Kidney (tissue), 14 donors: ENCODE data around the gene TESK1. TPM values are rescaled to one million over a fixed set of nuclear protein-coding genes. Genes with fewer than 3 reads are reported as not detected.
A peak's percentile ranks its signal among the peaks of the same experiment; 100 is the strongest.

Experiments used
- DNase-seq, 5 donors: peaks; one replicate each; pipeline ENCODE4 v3.0.0-alpha.2; 2013 to 2020
- FAIRE-seq: peaks from 2 replicates; lab custom pipeline; 2012; peaks lifted over from hg19 to GRCh38; lab: Jason Lieb, UNC
- H3K27ac ChIP-seq, 2 donors: one replicate each; pipeline ENCODE4 v1.7.0; 2013; ENCODE audit warnings: low read depth in 2 of 2, low read length in 2 of 2, inconsistent platforms in 1 of 2
- H3K27me3 ChIP-seq: one replicate; pipeline ENCODE4 v1.7.1; 2013; ENCODE audit warnings: low read length, inconsistent platforms; ENCODE audit not compliant: control insufficient read depth, insufficient read depth
- H3K36me3 ChIP-seq, 3 donors: one replicate each; pipeline versions ENCODE4 v1.7.0 to v1.7.1; 2013; ENCODE audit warnings: low read length in 3 of 3, control low read depth in 1 of 3, inconsistent platforms in 1 of 3; ENCODE audit not compliant: insufficient read depth in 3 of 3, control insufficient read depth in 2 of 3
- H3K4me1 ChIP-seq, 3 donors: one replicate each; pipeline versions ENCODE4 v1.7.0 to v1.7.1; 2013; ENCODE audit warnings: low read length in 3 of 3, inconsistent platforms in 1 of 3, low read depth in 1 of 3; ENCODE audit not compliant: control insufficient read depth in 2 of 3, insufficient read depth in 2 of 3
- H3K4me3 ChIP-seq, 3 donors: one replicate each; pipeline versions ENCODE4 v1.7.0 to v1.8.1; 2013; ENCODE audit warnings: low read length in 3 of 3, control low read depth in 1 of 3, inconsistent platforms in 1 of 3
- H3K9ac ChIP-seq, 3 donors: one replicate each; pipeline versions ENCODE4 v1.7.0 to v1.7.1; 2013; ENCODE audit warnings: low read length in 3 of 3, control low read depth in 1 of 3, inconsistent platforms in 1 of 3
- H3K9me3 ChIP-seq, 3 donors: one replicate each; pipeline versions ENCODE4 v1.7.0 to v1.7.1; 2013; ENCODE audit warnings: low read length in 3 of 3, control low read depth in 1 of 3, inconsistent platforms in 1 of 3; ENCODE audit not compliant: control insufficient read depth in 2 of 3, insufficient read depth in 1 of 3
- CTCF ChIP-seq: IDR thresholded peaks from 3 replicates; pipeline ENCODE4 v1.5.1; 2012; ENCODE audit warnings: mild to moderate bottlenecking, moderate library complexity, borderline replicate concordance; ENCODE audit not compliant: insufficient read depth; ENCODE audit errors: extremely low read depth
- intact Hi-C: fragments of 100-400 bp; cut with DNase I; formaldehyde crosslinking; loops from one replicate; pipeline ENCODE4 v1.11.1; 2022
- polyA plus RNA-seq: library from polyadenylated mRNA; stranded (reverse); fragments of 350-450 nt; fragmentation: Illumina TruSeq; extraction: RNeasy Lipid Tissue Mini Kit (QIAGEN cat#74804); gene quantifications from one replicate; pipeline ENCODE4 v1.2.3, GENCODE V29; 2014; ENCODE audit warnings: low read depth, low replicate concordance; ENCODE audit not compliant: insufficient read depth
- total RNA-seq: library from RNA; stranded (reverse); fragmentation: NEBNext Ultra II Directional; extraction: Animal tissue kit (Norgen Biotek cat#: 25700); gene quantifications from one replicate; pipeline ENCODE4 v1.2.1, GENCODE V29; 2021
- donor health status: control.
- donor health status: control.
- donor health status: control.
- donor health status: control.
- donor health status: control.
- donor health status: DM: yes; HTN: yes; CAD: no.
- donor health status: Normal renal cell carcinoma (clear cell type).

TESK1 gene
- total and polyA plus RNA-seq, 2 donors from 2014 or later = 34.6 to 35.8 TPM

- peak overlapping the region; percentile 88 for H3K27ac ChIP-seq
- intact Hi-C loops = no loop called here
- no peaks in the 10 kb centered on the region for H3K36me3 ChIP-seq
- no peaks in the 10 kb centered on the region for H3K27me3 ChIP-seq
- peak in 4 of 5 donors; percentile 71 to 89 (median 86) for DNase-seq
- no peak for FAIRE-seq
- no peak for TF ChIP-seq CTCF
- H3K9me3 ChIP-seq = no peaks in the 10 kb centered on the region
- peaks cover 0 to 3% (median 0%) of the 10 kb centered on the region in 3 donors for H3K4me1 ChIP-seq
- H3K4me3 ChIP-seq = peak overlapping the region; percentile 74 to 97 (median 84)
- peak overlapping the region; percentile 38 to 83 (median 68) for H3K9ac ChIP-seq
Observed at GRCh38 chr9:35646153-35646532, 41.1 kb downstream of the TESK1 start.

- DNase-seq = peak; percentile 95 to 98 (median 97)
- intact Hi-C loops = no loop called here
- Histone ChIP-seq H3K27me3 (no peaks in the 10 kb centered on the region), H3K9me3 (no peaks in the 10 kb centered on the region), H3K27ac (peak overlapping the region; percentile 88), H3K9ac (peak overlapping the region; percentile 47 to 83 (median 68)), H3K4me3 (peak overlapping the region; percentile 74 to 97 (median 84)), H3K4me1 (peaks cover 0 to 3% (median 0%) of the 10 kb centered on the region in 3 donors), H3K36me3 (no peaks in the 10 kb centered on the region)
- FAIRE-seq = no peak
- peak; percentile 98 for TF ChIP-seq CTCF
Observed at GRCh38 chr9:35646533-35647265, 41.6 kb downstream of the TESK1 start.

- no peaks in the 10 kb centered on the region for H3K9me3 ChIP-seq
- no peak for TF ChIP-seq CTCF
- H3K9ac ChIP-seq = no peak overlapping the region
- no peaks in the 10 kb centered on the region for H3K27me3 ChIP-seq
- no peaks in the 10 kb centered on the region for H3K36me3 ChIP-seq
- intact Hi-C loops = no loop called here
- no peak overlapping the region for H3K27ac ChIP-seq
- peak in 1 of 5 donors; percentile 80 for DNase-seq
- no peak overlapping the region for H3K4me3 ChIP-seq
- no peak for FAIRE-seq
- H3K4me1 ChIP-seq = peaks cover 0 to 3% (median 0%) of the 10 kb centered on the region in 3 donors
Observed at GRCh38 chr9:35649431-35650340, 44.6 kb downstream of the TESK1 start.
